Activated CD8-positive, alpha-beta memory T cell treated with anti-CD3 and anti-CD28 coated beads for 24 hours (primary cell): ENCODE results near the gene FNDC1.

Experiments used
- DNase-seq: peaks from one replicate; pipeline ENCODE4 v3.0.0-alpha.2; 2020

The FNDC1 gene

GRCh38 chr6:159212525-159213280, 43.5 kb downstream of the FNDC1 start:
- DNase-seq, result no peak

DNA sequence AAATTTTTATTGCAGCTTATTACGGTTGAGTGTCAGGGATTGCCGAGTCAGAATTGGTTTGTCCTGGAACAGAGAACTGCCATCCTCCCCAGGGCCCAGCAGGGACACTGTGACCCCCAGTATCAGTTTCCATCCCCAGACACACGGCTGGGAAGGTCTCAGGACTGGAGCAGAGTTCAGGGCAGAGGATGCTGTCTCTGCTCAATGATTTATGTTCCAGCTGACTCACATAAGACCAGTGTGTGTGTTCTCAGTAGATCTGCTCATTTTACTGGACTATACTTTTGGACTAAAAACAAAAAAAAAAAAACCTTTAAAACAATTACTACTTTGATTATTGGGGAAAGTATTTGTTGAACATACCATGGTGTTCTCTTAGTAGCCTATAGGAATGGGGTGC, 44.2 kb downstream of the FNDC1 start:
- DNase-seq, result no peak

GRCh38 chr6:159214281-159214680, 45.1 kb downstream of the FNDC1 start:
- DNase-seq, result no peak

GRCh38 chr6:159217595-159218275, 48.5 kb downstream of the FNDC1 start:
- no peak for DNase-seq

DNA sequence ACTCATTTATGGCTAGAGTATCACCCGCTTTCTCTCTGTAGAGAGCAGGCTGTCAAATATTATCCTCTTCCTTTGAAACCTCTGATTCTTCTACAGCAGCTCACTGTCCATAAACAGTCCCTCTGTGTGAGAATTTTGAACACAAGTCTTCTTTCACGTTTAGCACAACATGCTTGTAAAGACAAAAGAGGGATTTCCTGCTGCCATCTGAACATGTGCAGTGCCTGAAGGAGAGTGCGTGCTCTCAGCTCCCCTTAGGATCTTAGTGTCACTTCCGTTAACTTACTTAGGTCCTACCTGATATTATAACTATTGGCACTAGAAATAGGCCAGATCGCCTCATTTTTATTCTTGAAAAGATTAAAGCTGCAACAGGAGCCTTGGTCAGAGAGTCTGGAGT, 50.9 kb downstream of the FNDC1 start:
- no peak for DNase-seq

- DNase-seq, result no peak
Observed at GRCh38 chr6:159221486-159222170, 52.4 kb downstream of the FNDC1 start.

- DNase-seq, result no peak
Observed at GRCh38 chr6:159224452-159224851, 55.3 kb downstream of the FNDC1 start.

DNA sequence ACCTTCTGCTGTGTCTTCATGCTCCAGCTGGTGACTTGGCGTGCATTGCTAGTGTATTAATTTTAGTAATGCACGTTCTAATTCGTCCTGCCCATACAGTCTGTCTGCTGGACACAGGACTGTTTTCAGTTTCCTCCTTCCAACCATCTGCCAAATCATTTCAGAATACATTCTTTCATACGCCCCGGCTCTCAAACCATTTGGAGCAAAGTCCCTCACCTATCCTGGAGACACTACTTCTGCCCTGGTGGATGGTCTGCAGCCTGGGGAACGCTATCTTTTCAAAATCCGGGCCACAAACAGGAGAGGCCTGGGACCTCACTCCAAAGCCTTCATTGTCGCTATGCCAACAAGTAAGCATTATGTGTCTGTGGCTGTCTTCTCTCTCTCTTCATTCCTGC, 60.5 kb downstream of the FNDC1 start:
- no peak for DNase-seq

DNA sequence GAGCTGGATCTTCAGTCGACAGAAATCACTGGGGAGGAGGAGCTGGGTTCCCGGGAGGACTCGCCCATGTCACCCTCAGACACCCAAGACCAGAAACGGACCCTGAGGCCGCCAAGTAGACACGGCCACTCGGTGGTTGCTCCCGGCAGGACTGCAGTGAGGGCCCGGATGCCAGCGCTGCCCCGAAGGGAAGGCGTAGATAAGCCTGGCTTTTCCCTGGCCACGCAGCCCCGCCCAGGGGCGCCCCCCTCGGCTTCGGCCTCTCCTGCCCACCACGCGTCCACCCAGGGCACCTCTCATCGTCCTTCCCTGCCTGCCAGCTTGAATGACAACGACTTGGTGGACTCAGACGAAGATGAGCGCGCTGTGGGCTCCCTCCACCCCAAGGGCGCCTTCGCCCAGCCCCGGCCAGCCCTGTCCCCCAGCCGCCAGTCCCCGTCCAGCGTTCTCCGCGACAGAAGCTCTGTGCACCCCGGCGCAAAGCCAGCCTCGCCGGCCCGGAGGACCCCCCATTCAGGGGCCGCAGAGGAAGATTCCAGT, 63.0 kb downstream of the FNDC1 start:
- no peak for DNase-seq

GRCh38 chr6:159232751-159233150, 63.6 kb downstream of the FNDC1 start:
- DNase-seq, result no peak

DNA sequence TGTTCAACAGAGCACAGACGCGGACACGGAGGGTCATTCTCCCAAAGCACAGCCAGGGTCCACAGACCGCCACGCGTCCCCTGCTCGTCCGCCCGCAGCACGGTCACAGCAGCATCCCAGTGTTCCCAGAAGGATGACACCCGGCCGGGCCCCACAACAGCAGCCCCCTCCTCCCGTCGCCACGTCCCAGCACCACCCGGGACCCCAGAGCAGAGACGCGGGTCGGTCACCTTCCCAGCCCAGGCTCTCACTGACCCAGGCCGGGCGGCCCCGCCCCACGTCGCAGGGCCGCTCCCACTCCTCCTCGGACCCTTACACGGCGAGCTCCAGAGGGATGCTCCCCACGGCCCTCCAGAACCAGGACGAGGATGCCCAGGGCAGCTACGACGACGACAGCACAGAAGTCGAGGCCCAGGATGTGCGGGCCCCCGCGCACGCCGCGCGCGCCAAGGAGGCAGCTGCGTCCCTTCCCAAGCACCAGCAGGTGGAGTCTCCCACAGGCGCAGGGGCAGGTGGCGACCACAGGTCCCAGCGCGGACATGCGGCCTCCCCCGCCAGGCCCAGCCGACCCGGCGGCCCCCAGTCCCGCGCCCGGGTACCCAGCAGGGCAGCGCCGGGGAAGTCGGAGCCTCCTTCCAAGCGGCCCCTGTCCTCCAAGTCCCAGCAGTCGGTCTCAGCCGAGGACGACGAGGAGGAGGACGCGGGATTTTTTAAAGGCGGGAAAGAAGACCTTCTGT, 64.3 kb downstream of the FNDC1 start:
- DNase-seq, result no peak

GRCh38 chr6:159234102-159234553, 64.9 kb downstream of the FNDC1 start:
- no peak for DNase-seq

DNA sequence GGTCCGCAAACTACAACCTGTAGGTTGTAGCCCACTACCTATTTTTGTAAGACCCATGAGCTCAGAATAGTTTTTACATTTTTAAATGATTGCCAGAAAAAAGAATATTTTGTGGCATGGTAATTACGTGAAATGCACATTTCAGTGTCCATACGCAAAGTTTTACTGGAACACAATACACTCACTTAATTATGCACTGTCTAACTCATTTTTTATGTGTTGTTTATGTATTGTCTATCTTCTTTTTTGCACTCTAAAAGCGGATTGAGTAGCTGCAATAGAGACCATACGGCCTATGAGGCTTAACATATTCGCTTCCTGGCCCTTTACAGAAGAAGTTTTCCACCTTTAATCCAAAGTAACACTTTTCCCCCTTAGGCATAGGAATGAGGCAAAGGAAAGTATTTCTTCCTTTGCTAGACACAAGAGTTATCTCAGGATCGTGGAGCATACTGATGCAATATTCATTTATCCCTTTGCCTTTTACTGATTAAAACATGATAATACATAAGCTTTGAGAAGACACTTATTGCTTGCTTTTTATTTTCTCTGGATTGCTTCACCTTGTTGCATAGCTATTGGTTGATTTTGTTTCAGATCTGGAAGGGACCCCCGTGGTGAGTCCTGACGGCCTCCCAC, 69.8 kb downstream of the FNDC1 start:
- no peak for DNase-seq

DNA sequence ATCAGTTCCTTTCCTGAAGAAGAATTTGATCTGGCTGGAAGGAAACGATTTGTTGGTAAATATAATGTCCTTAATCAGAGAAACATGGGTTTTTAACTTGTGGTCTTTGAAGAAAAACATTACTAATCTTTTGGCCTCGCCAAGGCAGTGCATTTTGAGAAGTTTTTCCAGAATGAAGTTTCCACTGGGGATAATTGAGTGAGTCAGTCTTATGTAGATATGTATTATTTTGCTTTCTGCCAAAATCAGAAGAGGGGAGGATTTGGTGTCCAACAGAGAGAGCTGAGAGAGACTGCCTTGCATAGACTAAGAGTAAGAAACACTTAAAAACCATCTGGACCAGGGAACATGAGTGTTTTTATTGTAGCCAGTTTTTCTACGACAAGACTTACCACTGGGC, 79.9 kb downstream of the FNDC1 start:
- DNase-seq, result no peak

GRCh38 chr6:159249752-159250151, 80.6 kb downstream of the FNDC1 start:
- no peak for DNase-seq

DNA sequence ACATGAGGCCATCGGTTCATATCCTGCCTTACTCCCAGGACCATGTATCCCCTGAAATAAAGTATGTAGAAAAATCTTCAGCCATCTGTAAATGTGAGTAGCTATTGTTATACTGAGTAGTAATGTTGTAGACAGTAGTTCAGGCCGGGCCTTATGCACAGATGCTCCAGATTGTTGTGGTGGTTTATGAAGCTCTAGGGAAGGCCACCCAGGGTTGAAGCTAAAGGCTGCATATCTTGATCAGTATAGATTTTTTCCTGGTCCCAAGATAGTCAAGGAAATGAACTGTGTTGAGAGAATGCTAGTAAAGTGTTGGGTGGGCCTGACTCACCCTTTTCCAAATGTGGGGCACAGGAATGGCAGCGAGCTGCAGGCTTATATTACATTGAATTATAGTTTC, 81.4 kb downstream of the FNDC1 start:
- DNase-seq, result no peak

DNA sequence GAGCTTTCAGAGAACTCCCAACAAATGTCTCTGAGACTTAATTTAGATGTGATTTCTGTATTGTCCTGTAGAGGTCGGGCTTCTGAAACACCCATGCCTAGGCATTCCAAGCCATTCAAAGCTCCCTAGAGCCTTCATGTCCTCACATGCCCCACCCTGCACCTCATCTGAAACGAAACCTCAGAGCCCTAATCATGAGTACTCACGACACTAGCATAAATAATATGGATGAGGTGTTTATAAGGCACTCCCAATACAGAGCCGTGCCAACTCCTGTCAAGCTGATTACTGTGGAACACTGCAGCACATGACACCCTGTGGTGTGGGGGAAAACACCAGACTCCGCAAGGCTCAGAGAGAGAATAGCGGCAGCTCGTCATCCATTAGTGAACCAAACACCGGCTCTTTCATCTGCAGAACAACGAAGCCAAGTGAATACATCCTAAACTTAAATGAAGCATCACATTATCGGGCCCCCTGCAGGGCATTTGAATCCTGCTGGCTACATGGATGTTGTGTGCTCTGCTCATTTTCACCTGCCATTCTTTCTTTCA, 83.8 kb downstream of the FNDC1 start:
- DNase-seq, result no peak

DNA sequence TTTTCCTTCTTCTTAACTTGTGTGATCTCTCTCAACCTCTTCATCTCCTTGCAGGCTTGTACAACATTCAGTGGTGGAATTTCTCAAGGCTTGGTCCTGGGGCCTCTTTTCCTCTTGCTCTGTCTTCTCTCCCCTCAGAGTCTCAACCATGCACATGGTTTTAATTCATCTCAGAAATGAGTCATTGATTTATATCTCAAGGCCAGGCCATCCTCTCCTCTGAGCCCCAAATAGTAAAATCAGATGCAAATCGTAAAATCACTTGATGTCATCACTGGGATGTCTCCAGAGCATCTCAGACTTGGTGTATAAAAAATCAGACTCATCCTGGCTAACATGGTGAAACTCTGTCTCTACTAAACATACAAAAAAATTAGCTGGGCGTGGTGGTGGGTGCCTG, 85.0 kb downstream of the FNDC1 start:
- no peak for DNase-seq

GRCh38 chr6:159255434-159255951, 86.3 kb downstream of the FNDC1 start:
- DNase-seq, result no peak

GRCh38 chr6:159256128-159256527, 86.9 kb downstream of the FNDC1 start:
- DNase-seq, result no peak

GRCh38 chr6:159257846-159258245, 88.6 kb downstream of the FNDC1 start:
- no peak for DNase-seq
